Measurements from ENCODE around the gene WBP2NL. TPM values are rescaled to one million over a fixed set of nuclear protein-coding genes. Genes with fewer than 3 reads are reported as not detected.

The WBP2NL gene
- polyA plus RNA-seq, 1 donor: 1.7 TPM

DNA sequence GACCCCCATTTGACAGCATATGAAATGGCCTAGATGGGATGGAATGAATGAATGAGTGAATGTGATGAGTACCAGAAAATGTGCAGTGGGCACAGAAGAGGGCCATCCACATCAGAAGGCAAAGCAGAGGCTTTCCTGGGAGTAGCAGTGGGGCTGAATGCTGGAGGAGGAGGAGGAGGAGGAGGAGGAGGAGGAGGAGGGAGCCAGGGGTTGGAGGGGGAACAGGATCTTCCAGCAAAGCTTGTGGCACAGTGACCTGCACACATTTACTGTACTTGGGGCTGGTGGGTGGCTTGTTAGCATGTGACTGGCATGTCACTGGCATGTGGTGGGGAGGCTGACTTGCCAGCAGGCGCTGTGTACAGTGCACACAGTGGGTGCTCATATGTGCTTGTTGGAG is 19.9 kb upstream of the WBP2NL start:
- DNase-seq (ENCODE audit: low read depth): no peak

- DNase-seq (ENCODE audit: low read depth): no peak
Observed at GRCh38 chr22:41979423-41980250, 19.0 kb upstream of the WBP2NL start.

DNA sequence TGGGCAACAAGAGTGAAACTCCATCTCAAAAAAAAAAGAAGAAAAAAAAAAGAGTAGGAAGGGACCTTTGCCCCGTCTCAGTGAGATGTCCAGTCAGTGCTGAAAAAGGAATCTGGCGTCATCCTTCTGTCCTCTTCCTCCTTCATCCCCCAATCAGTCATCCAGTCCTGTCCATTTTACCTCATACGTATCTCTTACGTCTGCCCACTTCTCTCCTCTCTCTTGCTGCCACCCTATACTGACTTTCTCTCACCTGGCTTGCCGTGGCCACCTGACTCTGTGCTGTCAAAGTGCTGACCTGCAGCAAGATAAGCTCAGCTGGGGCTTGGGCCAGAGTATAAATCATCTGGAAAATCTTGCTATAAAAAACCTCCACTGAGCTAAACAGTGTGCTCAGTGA is 15.7 kb upstream of the WBP2NL start:
- no peak for DNase-seq (ENCODE audit: low read depth)

DNA sequence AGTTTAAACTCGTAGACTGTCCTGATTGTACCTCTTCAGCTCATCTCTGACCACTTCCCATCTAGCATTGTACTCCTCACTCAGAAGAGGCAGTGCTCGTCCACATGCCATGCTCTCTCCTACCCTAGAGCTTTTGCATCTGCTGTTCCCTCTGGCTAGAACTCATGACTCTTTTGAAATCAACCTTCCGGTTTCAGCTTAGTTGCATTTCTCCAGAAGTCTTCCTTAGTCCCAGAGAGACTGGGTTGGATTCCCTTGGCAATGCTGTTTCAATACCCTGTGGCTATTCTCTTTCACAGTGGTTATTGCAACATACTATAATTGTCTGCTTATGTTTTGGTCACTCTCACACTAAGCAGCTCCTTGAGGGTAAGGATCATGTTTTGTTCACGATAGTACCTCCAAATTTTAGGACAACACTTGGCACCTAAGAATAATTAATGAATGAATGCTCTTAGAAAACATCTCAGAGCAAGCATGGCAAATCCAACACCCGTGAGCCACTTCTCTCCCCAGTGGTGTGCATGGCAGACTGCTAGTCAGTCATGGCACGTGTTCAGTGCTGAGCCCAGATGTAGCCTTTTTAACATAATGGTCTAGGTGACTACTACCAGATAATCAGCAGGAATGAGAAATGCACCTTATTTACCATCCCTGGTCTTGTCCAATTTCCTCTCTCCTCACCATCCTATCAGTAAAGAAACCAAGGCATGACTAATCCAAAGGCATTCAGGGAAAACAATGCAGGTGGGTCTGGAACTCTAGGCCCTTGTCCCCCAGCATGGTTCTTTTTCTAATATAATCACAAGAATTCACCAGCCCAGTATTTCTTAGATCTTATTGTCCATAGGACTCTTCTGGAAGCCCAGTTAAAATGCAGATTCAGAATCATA is 14.8 kb upstream of the WBP2NL start:
- DNase-seq (ENCODE audit: low read depth): no peak

DNA sequence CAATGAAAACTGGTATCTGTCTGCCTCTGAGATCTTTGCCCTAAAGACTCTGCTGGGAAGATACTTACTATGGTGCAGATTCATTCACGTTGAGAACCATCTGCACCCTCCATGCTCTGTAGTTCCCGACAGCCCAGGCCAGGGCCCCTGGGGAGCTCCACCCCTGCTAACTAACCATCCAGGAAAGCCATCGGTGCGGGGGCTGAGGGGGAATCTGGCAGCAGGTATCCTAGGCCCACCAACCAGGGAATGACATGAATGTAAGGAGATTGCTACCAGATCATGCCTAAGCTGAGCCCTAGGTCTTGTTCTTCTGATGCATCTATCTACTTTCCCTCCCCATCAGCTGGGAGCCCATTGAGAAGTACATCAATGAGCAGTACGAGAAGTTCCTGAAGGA is 11.3 kb upstream of the WBP2NL start:
- no peak for DNase-seq (ENCODE audit: low read depth)

DNA sequence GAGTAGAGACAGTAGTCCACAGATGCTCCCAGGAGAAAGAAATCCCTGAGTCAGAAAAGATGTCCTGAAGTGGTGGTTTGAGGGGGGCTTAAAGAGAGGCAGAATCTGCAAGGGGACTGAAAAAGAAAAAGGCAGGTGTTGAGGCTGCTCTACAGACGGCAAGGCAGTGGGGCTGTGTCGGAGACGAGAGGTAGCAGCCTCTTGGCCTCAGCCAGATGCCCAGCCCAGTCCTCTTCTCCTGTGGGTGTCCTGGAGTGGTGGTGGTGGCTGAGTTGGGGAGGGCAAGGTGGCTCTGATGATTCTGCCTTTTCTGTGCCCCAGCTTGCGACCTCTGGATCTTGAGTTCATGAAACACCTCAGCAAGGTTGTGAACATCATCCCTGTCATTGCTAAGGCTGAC is 9.3 kb upstream of the WBP2NL start:
- DNase-seq (ENCODE audit: low read depth): no peak

DNA sequence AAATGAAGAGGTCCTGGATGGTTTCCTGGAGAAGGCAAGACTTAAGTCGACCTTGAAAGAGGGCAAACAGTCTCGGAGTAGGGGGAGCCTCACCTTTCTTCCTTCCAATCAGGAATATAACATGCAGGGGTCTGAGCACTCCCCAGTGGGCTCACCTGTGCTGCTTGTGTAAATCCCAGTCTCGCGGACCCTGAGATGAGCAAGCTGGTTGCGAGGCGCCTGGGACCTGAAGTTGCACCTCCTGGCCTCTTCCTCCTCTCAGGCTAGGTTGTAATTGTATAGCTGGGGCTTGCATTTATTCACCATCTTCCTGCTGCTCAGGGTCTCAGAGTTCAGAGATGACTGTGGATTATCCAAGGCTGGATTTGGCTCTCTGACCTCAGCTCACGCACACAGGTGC is 7.5 kb upstream of the WBP2NL start:
- no peak for DNase-seq (ENCODE audit: low read depth)

DNA sequence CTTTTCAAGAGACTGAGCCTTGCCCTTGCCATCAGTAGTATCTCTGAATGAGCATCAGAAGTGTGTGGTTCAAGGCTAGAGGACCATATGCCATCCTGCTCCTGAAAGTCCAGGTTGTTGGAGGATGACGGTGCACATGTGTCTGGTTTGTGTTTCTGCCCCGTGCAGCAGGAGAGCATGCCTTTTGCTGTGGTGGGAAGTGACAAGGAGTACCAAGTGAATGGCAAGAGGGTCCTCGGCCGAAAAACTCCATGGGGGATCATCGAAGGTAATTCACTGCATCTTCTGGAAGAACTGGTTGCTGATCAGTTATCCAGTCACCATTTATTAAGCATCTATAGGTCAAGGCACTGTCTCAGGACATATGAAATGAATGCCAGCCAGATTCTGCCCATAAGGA is 6.1 kb upstream of the WBP2NL start:
- no peak for DNase-seq (ENCODE audit: low read depth)

DNA sequence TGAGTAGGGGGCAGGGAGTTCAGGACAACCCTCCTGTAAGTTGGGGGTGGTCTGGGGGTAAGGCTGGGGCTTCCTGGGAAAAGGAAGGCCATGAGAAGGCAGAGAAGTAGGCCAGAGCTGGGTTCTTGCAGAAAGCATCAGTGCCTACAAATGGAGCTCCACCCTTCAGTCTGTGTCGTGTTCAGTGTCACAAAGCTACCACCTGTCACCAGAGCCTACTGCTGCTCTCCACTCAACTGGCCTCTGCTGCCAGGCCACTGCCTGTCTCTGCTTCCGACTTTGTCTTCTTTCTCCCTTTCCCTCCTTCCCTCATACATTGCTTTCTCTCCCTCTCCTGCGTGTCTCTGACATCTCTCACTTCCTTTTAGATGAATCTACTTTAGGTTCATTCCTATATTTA is 3.4 kb upstream of the WBP2NL start:
- DNase-seq (ENCODE audit: low read depth): no peak

- no peak for DNase-seq (ENCODE audit: low read depth)
Observed at GRCh38 chr22:41996826-41997225, 1.8 kb upstream of the WBP2NL start.

DNA sequence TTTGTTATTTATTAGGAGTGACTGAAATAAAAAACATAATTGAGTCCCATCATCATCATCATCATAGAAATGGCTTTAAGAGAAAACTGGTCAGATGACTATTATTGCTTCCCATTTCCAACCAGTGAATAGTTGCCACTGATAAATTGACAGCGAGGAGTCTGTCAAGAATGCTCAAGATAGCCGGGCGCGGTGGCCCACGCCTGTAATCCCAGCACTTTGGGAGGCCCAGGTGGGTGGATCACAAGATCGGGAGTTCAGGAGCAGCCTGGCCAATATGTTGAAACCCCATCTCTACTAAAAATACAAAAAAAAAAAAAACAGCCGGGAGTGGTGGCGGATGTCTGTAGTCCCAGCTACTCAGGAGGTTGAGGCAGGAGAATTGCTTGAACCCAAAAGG is 1.9 kb downstream of the WBP2NL start:
- no peak for DNase-seq (ENCODE audit: low read depth)

DNA sequence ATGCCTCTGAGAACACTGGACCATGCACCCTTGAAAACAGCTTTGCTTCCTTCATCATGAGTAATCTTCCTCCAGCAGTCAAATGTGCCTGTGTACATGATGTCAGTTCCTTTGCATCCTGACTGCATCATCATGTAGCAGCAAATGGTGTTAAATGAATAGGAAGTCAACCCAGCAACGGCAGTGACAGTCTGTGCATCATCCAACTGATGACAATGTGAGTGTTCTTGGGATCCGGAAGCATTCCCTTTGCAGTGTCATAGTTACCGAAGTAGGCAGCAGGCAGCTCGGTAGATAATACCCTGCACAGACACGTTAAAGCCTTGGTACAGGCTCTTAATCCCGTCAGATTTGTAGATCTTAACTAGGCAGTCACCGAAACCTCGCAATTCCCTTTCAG is 2.5 kb downstream of the WBP2NL start:
- DNase-seq (ENCODE audit: low read depth): no peak

- DNase-seq (ENCODE audit: low read depth): no peak
Observed at GRCh38 chr22:42001706-42002105, 3.1 kb downstream of the WBP2NL start.

DNA sequence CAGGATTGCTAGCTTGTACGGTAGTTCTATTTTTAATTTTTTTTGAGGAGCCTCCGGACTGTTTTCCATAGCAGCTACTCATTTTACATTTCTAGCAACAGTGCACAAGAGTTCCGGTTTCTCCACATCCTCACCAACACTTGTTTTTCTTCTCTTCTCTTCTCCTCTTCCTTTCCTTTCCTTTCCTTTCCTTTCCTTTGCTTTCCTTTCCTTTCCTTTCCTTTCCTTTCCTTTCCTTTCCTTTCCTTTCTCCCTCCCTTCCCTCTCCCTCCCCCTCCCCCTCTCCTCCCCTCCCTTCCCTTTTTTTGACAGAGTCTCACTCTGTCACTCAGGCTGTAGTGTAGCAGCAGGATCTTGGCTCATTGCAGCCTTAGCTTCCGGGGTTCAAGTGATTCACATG is 9.3 kb downstream of the WBP2NL start:
- DNase-seq (ENCODE audit: low read depth): no peak

- DNase-seq (ENCODE audit: low read depth): no peak
Observed at GRCh38 chr22:42010778-42011177, 12.2 kb downstream of the WBP2NL start.

DNA sequence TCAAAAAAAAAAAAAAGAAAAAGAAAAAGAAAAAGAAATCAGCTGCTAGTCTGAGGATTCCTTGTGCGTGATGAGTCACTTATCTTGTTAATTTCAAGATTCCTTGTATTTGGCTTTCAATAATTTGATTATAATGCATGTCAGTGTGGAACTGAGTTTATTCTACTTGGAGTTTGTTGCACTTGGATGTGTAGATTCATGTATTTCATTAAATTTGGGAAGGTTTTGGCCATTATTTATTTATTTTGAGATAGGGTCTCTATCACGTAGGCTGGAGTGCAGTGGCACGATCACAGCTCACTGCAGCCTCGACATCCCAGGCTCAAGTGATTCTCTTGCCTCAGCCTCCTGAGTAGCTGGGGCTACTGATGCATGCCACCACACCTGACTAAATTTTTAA is 14.8 kb downstream of the WBP2NL start:
- DNase-seq (ENCODE audit: low read depth): no peak

DNA sequence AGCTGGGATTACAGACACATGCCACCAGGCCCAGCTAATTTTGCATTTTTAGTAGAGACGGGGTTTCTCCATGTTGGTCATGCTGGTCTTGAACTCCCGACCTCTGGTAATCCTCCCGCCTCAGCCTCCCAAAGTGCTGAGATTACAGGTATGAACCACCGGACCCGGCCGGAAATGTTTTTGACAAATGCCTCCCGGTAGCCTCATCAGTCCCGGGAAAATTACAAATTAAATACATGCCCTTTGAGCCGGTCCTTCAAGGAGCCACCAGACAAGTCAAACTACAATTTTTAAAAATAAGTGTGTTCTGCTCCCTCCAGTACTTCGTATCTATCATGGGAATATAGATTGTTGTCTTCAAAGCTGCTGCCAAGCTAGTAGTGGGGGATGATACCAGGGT is 17.5 kb downstream of the WBP2NL start:
- no peak for DNase-seq (ENCODE audit: low read depth)

- no peak for DNase-seq (ENCODE audit: low read depth)
Observed at GRCh38 chr22:42018224-42018623, 19.6 kb downstream of the WBP2NL start.

- DNase-seq (ENCODE audit: low read depth): no peak
Observed at GRCh38 chr22:42021571-42021970, 23.0 kb downstream of the WBP2NL start.

DNA sequence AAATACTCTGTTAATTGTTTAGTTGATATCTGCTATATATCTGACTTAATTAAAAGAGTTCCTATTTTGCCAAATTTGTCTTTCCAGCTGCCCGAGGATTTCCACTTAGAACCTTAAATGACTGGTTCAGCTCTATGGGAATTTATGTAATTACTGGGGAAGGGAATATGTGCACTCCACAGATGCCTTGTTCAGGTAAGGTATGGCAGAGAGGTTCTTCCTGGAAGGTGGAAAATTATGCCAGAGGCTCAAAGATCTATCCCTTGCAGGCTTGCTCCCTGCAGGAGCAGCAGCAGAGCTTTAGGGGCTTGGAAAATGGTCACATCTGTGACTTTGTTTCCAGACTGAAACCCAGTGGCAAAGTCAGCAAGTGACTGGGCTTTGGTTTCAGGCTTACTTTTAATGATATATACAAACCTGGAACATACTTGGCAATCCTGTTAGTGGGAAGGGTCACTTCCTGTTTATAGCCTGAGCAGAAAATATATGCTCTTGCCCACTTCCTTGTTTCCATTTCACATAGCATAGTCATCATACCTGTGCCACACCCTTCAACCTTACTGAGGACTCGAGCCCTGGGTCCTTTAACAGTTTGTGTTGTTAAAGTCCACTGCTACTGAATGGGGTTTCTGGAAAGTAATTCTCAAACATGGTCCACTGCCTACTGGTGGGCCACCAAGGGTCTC is 23.7 kb downstream of the WBP2NL start:
- DNase-seq (ENCODE audit: low read depth): no peak

GRCh38 chr22:42025421-42025820 is 26.8 kb downstream of the WBP2NL start:
- no peak for DNase-seq (ENCODE audit: low read depth)

DNA sequence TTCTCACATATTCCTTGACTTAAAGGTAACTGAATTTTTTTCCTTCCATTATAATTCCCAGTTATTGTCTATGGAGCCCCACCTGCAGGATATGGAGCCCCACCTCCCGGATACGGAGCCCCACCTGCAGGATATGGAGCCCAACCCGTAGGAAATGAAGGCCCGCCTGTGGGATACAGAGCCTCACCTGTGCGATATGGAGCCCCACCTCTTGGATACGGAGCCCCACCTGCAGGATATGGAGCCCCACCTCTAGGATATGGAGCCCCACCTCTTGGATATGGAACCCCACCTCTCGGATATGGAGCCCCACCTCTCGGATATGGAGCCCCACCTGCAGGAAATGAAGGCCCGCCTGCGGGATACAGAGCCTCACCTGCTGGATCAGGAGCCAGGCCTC is 28.1 kb downstream of the WBP2NL start:
- DNase-seq (ENCODE audit: low read depth): no peak
